ENCODE measurements around the gene NREP. TPM values are rescaled to one million over a fixed set of nuclear protein-coding genes. Genes with fewer than 3 reads are reported as not detected.

NREP gene
- total and polyA plus RNA-seq, 10 donors = 12.9 to 54.5 (median 32.9) TPM

- 88 to 95% (median 93%) methylated on average over 2 of the region's 2 CpGs for WGBS, 5 donors
- Histone ChIP-seq H3K27me3 (replicated peaks in 1 of 7) (no peaks in the 10 kb centered on the region), H3K36me3 (no peaks in the 10 kb centered on the region), H3K4me1 (no peaks in the 10 kb centered on the region), H3K27ac (no peak overlapping the region), H3K9me3 (no peaks in the 10 kb centered on the region), H3K4me3 (no peak overlapping the region)
- intact Hi-C loops (cut with DNase I; ENCODE audit: low total_unique reads) = no loop called here
- DNase-seq = no peak
- no peak for TF ChIP-seq CTCF (IDR thresholded peaks at IDR 0.05 in 8 of 11, conservative IDR thresholded peaks at IDR 0.05 in 3 of 11)
- no peak for TF ChIP-seq POLR2A (IDR thresholded peaks at IDR 0.05)
- no peak for TF ChIP-seq POLR2AphosphoS5 (IDR thresholded peaks at IDR 0.05)
These were observed 48.1 kb upstream of the NREP start for GRCh38 chr5:111805071-111805470.

GRCh38 chr5:111800351-111800750, 43.4 kb upstream of the NREP start:
- intact Hi-C loops (cut with DNase I; ENCODE audit: low total_unique reads) = no loop called here
- no peak for DNase-seq
- Histone ChIP-seq H3K36me3 (no peaks in the 10 kb centered on the region), H3K4me1 (no peaks in the 10 kb centered on the region), H3K27me3 (replicated peaks in 1 of 7) (no peaks in the 10 kb centered on the region), H3K4me3 (no peak overlapping the region), H3K27ac (no peak overlapping the region), H3K9me3 (peaks cover 0 to 7% (median 0%) of the 10 kb centered on the region in 8 donors)
- WGBS, 5 donors = 66 to 98% (median 70%) methylated on average over 3 of the region's 3 CpGs
- TF ChIP-seq CTCF (IDR thresholded peaks at IDR 0.05 in 8 of 11, conservative IDR thresholded peaks at IDR 0.05 in 3 of 11) (no peak), POLR2A (IDR thresholded peaks at IDR 0.05) (no peak), POLR2AphosphoS5 (IDR thresholded peaks at IDR 0.05) (no peak)

- DNase-seq = no peak
- Histone ChIP-seq H3K4me3 (no peak overlapping the region), H3K27me3 (replicated peaks in 1 of 7) (no peaks in the 10 kb centered on the region), H3K4me1 (no peaks in the 10 kb centered on the region), H3K27ac (no peak overlapping the region), H3K9me3 (peaks cover 0 to 7% (median 0%) of the 10 kb centered on the region in 8 donors), H3K36me3 (no peaks in the 10 kb centered on the region)
- TF ChIP-seq POLR2A (IDR thresholded peaks at IDR 0.05) (no peak), POLR2AphosphoS5 (IDR thresholded peaks at IDR 0.05) (no peak), CTCF (IDR thresholded peaks at IDR 0.05 in 8 of 11, conservative IDR thresholded peaks at IDR 0.05 in 3 of 11) (no peak)
- intact Hi-C loops (cut with DNase I; ENCODE audit: low total_unique reads) = no loop called here
- WGBS, 5 donors = 90 to 100% (median 96%) methylated on average over 1 of the region's 1 CpG
These were observed 38.1 kb upstream of the NREP start for GRCh38 chr5:111795142-111795541.

GRCh38 chr5:111792471-111793058, 35.6 kb upstream of the NREP start:
- no peaks in the 10 kb centered on the region for H3K36me3 ChIP-seq
- 80 to 87% (median 84%) methylated on average over 4 of the region's 4 CpGs for WGBS, 5 donors
- intact Hi-C loops (cut with DNase I; ENCODE audit: low total_unique reads) = no loop called here
- no peak for DNase-seq
- no peak for TF ChIP-seq CTCF (IDR thresholded peaks at IDR 0.05 in 8 of 11, conservative IDR thresholded peaks at IDR 0.05 in 3 of 11)
- no peak for TF ChIP-seq POLR2A (IDR thresholded peaks at IDR 0.05)
- TF ChIP-seq POLR2AphosphoS5 (IDR thresholded peaks at IDR 0.05) = no peak
- no peak overlapping the region for H3K4me3 ChIP-seq
- peaks cover 0 to 7% (median 0%) of the 10 kb centered on the region in 8 donors for H3K9me3 ChIP-seq
- H3K4me1 ChIP-seq = no peaks in the 10 kb centered on the region
- H3K27ac ChIP-seq = no peak overlapping the region
- no peaks in the 10 kb centered on the region for H3K27me3 ChIP-seq (replicated peaks in 1 of 7)

All from spleen (tissue), 11 donors.